MM.1S (cell line): ENCODE data around the gene SNX30.

Experiments used
- CTCF ChIP-seq: fragments of 300-600 bp; sonication (generic); IDR thresholded peaks from 2 replicates; pipeline ENCODE4 v1.5.1; 2016; ENCODE audit warnings: antibody characterized with exemption, low read length, mixed read lengths
- EZH2 ChIP-seq: fragments of 300-600 bp; sonication (generic); optimal IDR thresholded peaks from 2 replicates; pipeline ENCODE3; 2017; ENCODE audit warnings: low read depth, mild to moderate bottlenecking, antibody characterized with exemption, low read length, mixed read lengths
- EZH2phosphoT487 ChIP-seq: fragments of 300-600 bp; sonication (generic); IDR thresholded peaks from 2 replicates; pipeline ENCODE4 v1.6.1; 2018; ENCODE audit warnings: antibody characterized with exemption, low read length

- TF ChIP-seq CTCF: no peak
- no peak for TF ChIP-seq EZH2
- no peak for TF ChIP-seq EZH2phosphoT487
Observed at GRCh38 chr9:112703304-112703703, 47.3 kb upstream of the SNX30 start.
